Suppressor macrophage treated with lipopolysaccharide for 1 hour (primary cell): Measurements from ENCODE around the gene ABCA7.

Source experiments
- DNase-seq, 3 donors: peaks; one replicate each; pipeline ENCODE4 v3.0.0-alpha.2; 2020 to 2022

The ABCA7 gene

GRCh38 chr19:1039646-1040475, at the start of gene ABCA7:
Gene ABCA7 (plus strand): TSS chr19:1040107. CDS start chr19:1041362, 1,255 bp downstream.
- peak; percentile 97 to 98 (median 98) for DNase-seq

- no peak for DNase-seq
Measured at GRCh38 chr19:990119-990571, 49.8 kb upstream of the ABCA7 start.

- no peak for DNase-seq
Measured at GRCh38 chr19:990746-991145, 49.2 kb upstream of the ABCA7 start.

- DNase-seq: peak; percentile 47 to 82 (median 62)
Measured at GRCh38 chr19:991174-991931, 48.6 kb upstream of the ABCA7 start.

GRCh38 chr19:991932-992669, 47.8 kb upstream of the ABCA7 start:
- no peak for DNase-seq

- DNase-seq: no peak
Measured at GRCh38 chr19:992670-993055, 47.2 kb upstream of the ABCA7 start.

- no peak for DNase-seq
Measured at GRCh38 chr19:993361-993830, 46.5 kb upstream of the ABCA7 start.

- DNase-seq: no peak
Measured at GRCh38 chr19:993831-994393, 46.0 kb upstream of the ABCA7 start.

- DNase-seq: no peak
Measured at GRCh38 chr19:994516-994915, 45.4 kb upstream of the ABCA7 start.

- DNase-seq: no peak
Measured at GRCh38 chr19:995051-995827, 44.7 kb upstream of the ABCA7 start.

GRCh38 chr19:996051-996838, 43.7 kb upstream of the ABCA7 start:
- DNase-seq: peak; percentile 31 to 54 (median 38)

GRCh38 chr19:998064-998463, 41.8 kb upstream of the ABCA7 start:
- no peak for DNase-seq

- no peak for DNase-seq
Measured at GRCh38 chr19:999379-999719, 40.6 kb upstream of the ABCA7 start.

GRCh38 chr19:1000095-1000494, 39.8 kb upstream of the ABCA7 start, which contains the start of gene GRIN3B:
Gene GRIN3B (plus strand): TSS chr19:1000419. CDS start chr19:1000438, 19 bp downstream.
- DNase-seq: peak; percentile 57 to 87 (median 74)

- peak in 1 of 3 donors; percentile 20 for DNase-seq
Measured at GRCh38 chr19:1000591-1001537, 39.0 kb upstream of the ABCA7 start.

- peak; percentile 66 to 83 (median 71) for DNase-seq
Measured at GRCh38 chr19:1001538-1002166, 38.3 kb upstream of the ABCA7 start.

GRCh38 chr19:1002600-1002999, 37.3 kb upstream of the ABCA7 start:
- no peak for DNase-seq

GRCh38 chr19:1003283-1003682, 36.6 kb upstream of the ABCA7 start:
- no peak for DNase-seq

- DNase-seq: no peak
Measured at GRCh38 chr19:1004204-1004802, 35.6 kb upstream of the ABCA7 start.
